GM21447 (cell line): ENCODE results near the gene IL34.
"Not testable (repeated sequence)": the region's sequence is repeated elsewhere in the genome, so short reads cannot be mapped to it uniquely, and the experiment has no call there.

Experiments
- ATAC-seq: cut with Tn5 transposase; IDR thresholded peaks from one replicate; pipeline ENCODE4 v1.9.1; 2021; ENCODE audit not compliant: unreplicated experiment

Gene IL34

GRCh38 chr16:70646260-70647241 is at the start of gene IL34:
Gene IL34 (plus strand): TSS chr16:70646559. CDS start chr16:70646948, 389 bp downstream.
- no peak for ATAC-seq

- ATAC-seq: no peak
These were observed 49.1 kb upstream of the IL34 start for GRCh38 chr16:70597135-70597835.

GRCh38 chr16:70598937-70599503 is 47.3 kb upstream of the IL34 start:
- ATAC-seq: no peak

GRCh38 chr16:70600730-70601129 is 45.6 kb upstream of the IL34 start:
- no peak for ATAC-seq

- no peak for ATAC-seq
These were observed 44.5 kb upstream of the IL34 start for GRCh38 chr16:70601576-70602575.

GRCh38 chr16:70602831-70603230 is 43.5 kb upstream of the IL34 start:
- no peak for ATAC-seq

- ATAC-seq: no peak
These were observed 41.7 kb upstream of the IL34 start for GRCh38 chr16:70604407-70605282.

- ATAC-seq: no peak
These were observed 41.1 kb upstream of the IL34 start for GRCh38 chr16:70605283-70605657.

- ATAC-seq: no peak
These were observed 37.8 kb upstream of the IL34 start for GRCh38 chr16:70608521-70608920.

GRCh38 chr16:70610273-70611223 is 35.8 kb upstream of the IL34 start:
- no peak for ATAC-seq

GRCh38 chr16:70611224-70611598 is 35.1 kb upstream of the IL34 start:
- no peak for ATAC-seq

GRCh38 chr16:70611785-70612303 is 34.5 kb upstream of the IL34 start:
- no peak for ATAC-seq

GRCh38 chr16:70612931-70613330 is 33.4 kb upstream of the IL34 start:
- ATAC-seq: no peak

GRCh38 chr16:70614208-70614951 is 32.0 kb upstream of the IL34 start:
- ATAC-seq: no peak

- no peak for ATAC-seq
These were observed 30.4 kb upstream of the IL34 start for GRCh38 chr16:70615945-70616344.

GRCh38 chr16:70621864-70622263 is 24.5 kb upstream of the IL34 start:
- ATAC-seq: not testable (repeated sequence)

GRCh38 chr16:70627696-70628095 is 18.7 kb upstream of the IL34 start:
- no peak for ATAC-seq
